ENCODE data around the gene RNASE13.
A peak's percentile ranks its signal among the peaks of the same experiment; 100 is the strongest.

The RNASE13 gene

DNA sequence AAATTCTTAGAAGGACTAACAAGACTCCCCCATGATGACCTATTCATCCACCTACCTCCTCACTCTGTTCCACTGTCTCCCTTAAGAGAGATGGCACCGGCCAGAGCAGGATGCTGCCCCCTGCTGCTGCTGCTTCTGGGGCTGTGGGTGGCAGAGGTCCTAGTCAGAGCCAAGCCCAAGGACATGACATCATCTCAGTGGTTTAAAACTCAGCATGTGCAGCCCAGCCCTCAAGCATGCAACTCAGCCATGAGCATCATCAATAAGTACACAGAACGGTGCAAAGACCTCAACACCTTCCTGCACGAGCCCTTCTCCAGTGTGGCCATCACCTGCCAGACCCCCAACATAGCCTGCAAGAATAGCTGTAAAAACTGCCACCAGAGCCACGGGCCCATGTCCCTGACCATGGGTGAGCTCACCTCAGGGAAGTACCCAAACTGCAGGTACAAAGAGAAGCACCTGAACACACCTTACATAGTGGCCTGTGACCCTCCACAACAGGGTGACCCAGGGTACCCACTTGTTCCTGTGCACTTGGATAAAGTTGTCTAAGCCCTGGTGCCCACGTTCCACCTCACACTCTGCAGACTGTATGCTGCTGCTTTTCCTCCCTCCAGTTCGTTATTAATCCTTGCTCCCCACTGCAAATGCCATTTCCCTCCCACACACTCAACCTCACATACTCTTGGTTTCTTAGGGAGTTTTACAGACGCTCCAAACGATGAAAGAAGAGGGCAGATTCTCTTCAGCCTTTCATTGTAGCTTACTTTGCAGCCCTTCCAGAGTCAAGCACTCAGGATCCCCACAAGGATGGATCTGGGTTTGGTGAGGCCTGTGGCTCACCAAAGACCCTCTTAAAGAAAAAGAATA lies 23.4 kb upstream of the RNASE13 start, which contains the start of gene RNASE8:
TSS of gene RNASE8 (plus strand) at position 20 of the 873 bp plus-strand sequence. CDS start at position 91, 71 bp downstream.
- no peak within 1 kb of the TSS for H3K4me3 Mint-ChIP-seq
- intact Hi-C loops (cut with micrococcal nuclease), result no loop called here
- H3K36me3 Mint-ChIP-seq (ENCODE audit: low read depth), result no peaks in the 10 kb centered on the region
- H3K4me1 Mint-ChIP-seq (ENCODE audit: low read depth), result no peaks in the 10 kb centered on the region
- H3K9me3 Mint-ChIP-seq, result no peaks in the 10 kb centered on the region
- H3K27me3 Mint-ChIP-seq, result peaks cover 18% of the 10 kb centered on the region
- H3K27ac Mint-ChIP-seq, result no peak within 1 kb of the TSS

DNA sequence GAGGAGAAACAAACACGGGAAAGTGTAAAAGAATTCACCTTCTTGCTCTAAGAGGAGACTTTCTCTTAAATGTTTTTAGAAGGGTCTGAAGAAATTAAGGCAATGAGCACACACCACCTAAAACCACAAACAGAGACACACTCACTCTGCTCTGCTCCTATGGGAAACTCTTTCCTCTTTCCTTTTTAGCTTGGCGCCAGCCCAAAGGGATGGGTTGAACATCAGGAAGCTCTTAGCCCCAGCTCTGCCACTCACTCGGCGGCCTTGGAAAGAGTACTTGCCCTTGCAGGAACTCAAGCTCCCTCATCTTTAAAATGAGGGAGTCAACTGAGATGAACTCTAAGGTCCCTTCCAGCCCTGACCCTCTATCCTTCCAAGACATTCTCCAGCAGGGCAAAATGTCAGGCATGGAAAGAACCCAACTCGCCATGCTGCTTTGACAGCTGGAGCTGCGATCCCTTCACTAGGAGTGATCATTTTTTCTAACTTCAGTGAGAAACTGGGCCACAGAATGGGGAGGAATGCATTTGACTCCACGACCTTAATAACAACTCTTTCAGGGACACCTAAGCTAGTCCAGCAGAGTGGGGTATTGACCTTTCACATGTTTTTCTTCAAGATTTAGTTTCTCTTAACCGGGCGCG lies 22.0 kb upstream of the RNASE13 start:
- no peak overlapping the region for H3K27ac Mint-ChIP-seq
- H3K36me3 Mint-ChIP-seq (ENCODE audit: low read depth), result no peaks in the 10 kb centered on the region
- H3K27me3 Mint-ChIP-seq, result peaks cover 15% of the 10 kb centered on the region
- no peaks in the 10 kb centered on the region for H3K4me1 Mint-ChIP-seq (ENCODE audit: low read depth)
- no peak overlapping the region for H3K4me3 Mint-ChIP-seq
- intact Hi-C loops (cut with micrococcal nuclease), result no loop called here
- no peaks in the 10 kb centered on the region for H3K9me3 Mint-ChIP-seq

DNA sequence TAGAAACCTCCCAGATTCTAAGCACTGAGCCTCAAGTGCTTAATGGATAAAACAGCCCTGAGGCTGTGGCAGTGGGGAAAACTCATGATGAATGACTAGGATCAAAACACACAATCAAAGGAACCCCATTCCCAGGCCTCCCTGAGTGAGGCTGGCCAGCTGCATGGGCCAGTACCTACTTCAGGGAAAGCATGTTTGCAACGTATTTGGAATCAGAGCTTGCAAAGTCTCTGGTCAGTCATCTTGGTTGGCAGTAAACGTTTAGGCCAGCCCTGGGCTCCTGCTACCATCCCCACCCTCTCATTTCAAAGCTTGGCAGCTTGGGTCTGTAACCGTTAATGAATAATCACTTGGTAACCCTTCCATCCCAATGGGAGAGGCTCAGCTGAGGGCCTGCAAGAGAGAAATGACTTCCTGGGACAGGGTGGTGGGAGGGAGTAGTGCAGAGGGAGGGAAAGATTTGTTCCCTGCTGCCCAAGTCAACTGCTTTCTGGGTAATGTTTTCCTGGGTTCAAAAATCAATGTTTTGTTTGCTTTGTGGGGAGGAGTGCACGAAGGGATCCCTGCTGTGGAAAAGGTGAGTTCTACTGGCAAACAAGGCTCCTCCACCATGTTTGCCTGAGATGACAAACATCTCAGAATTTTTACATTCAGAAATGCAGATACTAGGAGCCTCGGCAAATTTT lies 21.0 kb upstream of the RNASE13 start:
- Mint-ChIP-seq H3K36me3 (ENCODE audit: low read depth) (no peaks in the 10 kb centered on the region), H3K4me1 (ENCODE audit: low read depth) (peaks cover 3% of the 10 kb centered on the region), H3K27ac (no peak overlapping the region)

DNA sequence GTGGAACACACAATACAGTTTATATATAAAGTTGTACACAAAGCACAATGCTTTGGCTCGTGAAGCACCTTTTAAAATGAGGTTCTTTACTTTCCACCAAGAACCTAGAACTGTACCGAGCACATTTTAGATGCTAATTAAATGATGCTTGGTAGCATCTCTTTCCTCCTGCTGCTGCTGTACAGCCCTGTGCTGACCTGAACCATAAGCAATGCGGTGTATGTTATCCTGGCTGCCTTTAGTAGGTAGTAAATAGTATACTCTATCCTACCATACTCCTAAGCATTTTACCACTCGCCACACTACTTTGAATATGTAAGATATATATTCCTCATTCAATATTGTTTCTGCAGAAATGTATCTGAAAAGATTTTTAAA lies 20.1 kb upstream of the RNASE13 start:
- Mint-ChIP-seq H3K4me1 (ENCODE audit: low read depth) (peaks cover 5% of the 10 kb centered on the region), H3K27ac (no peak overlapping the region), H3K9me3 (no peaks in the 10 kb centered on the region), H3K36me3 (ENCODE audit: low read depth) (no peaks in the 10 kb centered on the region), H3K4me3 (no peak overlapping the region), H3K27me3 (peaks cover 7% of the 10 kb centered on the region)
- intact Hi-C loops (cut with micrococcal nuclease), result no loop called here

More for the DNA sequence above, 21.0 kb upstream of the RNASE13 start:
- Mint-ChIP-seq H3K27me3 (peaks cover 9% of the 10 kb centered on the region), H3K9me3 (no peaks in the 10 kb centered on the region), H3K4me3 (no peak overlapping the region)
- intact Hi-C loops (cut with micrococcal nuclease), result no loop called here

DNA sequence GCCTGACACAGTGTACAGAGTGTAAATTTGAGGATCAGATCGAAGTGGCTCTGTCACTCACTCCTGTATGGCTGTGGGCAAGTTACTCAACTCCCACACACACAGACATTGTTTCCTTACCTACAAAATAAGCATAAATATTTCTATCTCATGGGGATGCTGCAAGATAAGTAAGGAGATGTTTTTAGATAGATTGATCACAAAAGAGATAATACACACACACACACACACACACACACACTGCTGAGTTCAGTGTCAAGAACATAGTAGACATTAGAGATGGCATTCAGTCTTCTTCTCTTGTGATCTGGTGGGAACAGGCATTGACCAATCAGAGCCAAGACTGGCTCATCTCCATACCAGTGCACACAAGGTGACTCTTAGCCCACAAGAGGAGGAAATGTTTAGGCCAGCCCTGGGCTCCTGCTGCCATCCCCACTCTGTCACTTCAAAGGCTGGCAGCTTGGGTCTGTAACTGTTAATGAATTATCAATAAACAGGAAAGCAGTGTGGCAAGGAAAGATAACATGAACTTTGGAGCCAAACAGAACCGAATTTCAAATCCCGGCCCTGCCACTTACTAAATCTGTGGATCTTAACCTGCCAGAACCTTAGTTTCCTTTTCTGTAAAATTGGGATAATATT lies 19.6 kb upstream of the RNASE13 start:
- Mint-ChIP-seq H3K4me3 (no peak overlapping the region), H3K36me3 (ENCODE audit: low read depth) (no peaks in the 10 kb centered on the region), H3K9me3 (no peaks in the 10 kb centered on the region), H3K4me1 (ENCODE audit: low read depth) (peaks cover 5% of the 10 kb centered on the region), H3K27me3 (peaks cover 7% of the 10 kb centered on the region), H3K27ac (no peak overlapping the region)
- intact Hi-C loops (cut with micrococcal nuclease), result no loop called here

DNA sequence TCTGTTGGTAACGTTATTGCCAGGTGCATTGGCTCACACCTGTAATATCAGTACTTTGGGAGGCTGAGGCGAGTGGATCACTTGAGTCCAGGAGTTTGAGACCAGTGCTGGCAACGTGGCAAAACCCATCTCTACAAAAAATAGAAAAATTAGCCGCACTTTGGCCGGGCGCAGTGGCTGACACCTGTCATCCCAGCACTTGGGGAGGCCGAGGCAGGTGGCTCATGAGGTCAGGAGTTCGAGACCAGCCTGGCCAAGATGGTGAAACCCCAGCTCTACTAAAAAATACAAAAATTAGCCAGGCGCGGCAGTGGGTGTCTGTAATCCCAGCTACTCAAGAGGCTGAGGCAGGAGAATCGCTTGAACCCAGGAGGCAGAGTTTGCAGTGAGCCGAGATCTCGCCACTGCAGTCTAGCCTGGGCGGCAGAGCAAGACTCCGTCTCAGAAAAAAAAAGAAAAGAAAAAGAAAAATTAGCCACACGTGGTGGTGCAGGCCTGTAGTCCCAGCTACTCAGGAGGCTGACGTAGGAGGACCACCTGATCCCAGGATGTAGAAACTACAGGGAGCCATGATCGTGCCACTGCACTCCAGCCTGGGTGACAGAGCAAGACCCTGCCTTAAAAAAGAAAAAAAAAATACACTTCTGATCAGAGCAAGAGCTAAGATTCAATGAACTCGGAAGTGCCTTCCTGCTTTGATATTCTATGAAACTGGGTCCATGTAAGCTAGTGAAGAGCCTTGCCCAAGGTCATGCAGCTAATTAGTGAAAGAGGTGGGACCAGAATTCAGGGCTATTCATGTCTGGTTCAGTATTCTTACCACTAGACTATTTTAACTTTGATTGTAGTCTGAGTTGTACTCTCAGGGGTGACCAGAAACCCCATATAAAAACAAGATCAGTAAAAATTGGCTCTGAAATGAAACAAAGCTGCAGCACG lies 18.8 kb upstream of the RNASE13 start:
- Mint-ChIP-seq H3K27ac (no peak overlapping the region), H3K36me3 (ENCODE audit: low read depth) (no peaks in the 10 kb centered on the region), H3K27me3 (peaks cover 7% of the 10 kb centered on the region), H3K4me1 (ENCODE audit: low read depth) (peaks cover 5% of the 10 kb centered on the region), H3K9me3 (no peaks in the 10 kb centered on the region), H3K4me3 (no peak overlapping the region)
- intact Hi-C loops (cut with micrococcal nuclease), result no loop called here

DNA sequence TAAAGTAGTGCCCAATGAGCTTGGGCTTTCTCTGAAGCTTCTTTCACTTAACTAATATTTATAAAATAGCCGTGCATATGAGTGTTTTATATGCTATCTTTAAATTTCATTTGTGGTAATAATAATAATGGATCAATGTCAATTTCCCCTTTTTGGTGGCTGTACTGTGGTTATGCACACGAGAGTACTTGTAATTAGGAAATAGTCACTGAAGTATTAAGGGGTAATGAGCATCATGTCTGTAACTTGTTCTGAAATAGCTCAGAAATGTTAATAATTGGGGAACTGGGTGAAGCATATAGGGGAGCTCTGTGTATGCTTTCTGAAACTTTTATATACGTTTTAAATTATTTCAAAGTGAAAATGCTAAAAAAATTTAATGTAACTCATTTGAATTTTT lies 16.0 kb upstream of the RNASE13 start:
- intact Hi-C loops (cut with micrococcal nuclease), result no loop called here
- Mint-ChIP-seq H3K9me3 (no peaks in the 10 kb centered on the region), H3K36me3 (ENCODE audit: low read depth) (no peaks in the 10 kb centered on the region), H3K27me3 (peaks cover 9% of the 10 kb centered on the region), H3K4me1 (ENCODE audit: low read depth) (peaks cover 5% of the 10 kb centered on the region), H3K27ac (no peak overlapping the region), H3K4me3 (no peak overlapping the region)

DNA sequence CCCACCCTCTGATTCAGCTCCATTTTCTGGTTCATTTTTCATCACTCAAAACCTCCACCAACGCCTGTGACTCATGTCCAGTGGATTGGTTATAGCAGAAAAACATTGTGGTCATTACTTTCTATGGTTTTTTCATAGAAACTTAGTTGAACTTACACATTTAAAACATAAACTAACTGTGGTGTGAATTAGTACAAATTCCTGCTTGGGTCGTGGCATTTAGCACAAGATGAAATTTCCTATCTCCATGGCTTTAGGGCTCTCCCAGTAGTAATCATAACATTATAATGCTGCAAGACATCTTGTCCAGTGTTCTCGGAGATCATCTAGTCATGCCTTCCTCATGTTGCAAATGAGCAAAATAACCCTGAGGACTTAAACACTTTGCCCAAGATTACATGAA lies 14.7 kb upstream of the RNASE13 start:
- peaks cover 9% of the 10 kb centered on the region for H3K4me1 Mint-ChIP-seq (ENCODE audit: low read depth)
- H3K36me3 Mint-ChIP-seq (ENCODE audit: low read depth), result no peaks in the 10 kb centered on the region
- intact Hi-C loops (cut with micrococcal nuclease), result no loop called here
- H3K9me3 Mint-ChIP-seq, result no peaks in the 10 kb centered on the region
- no peak overlapping the region for H3K27ac Mint-ChIP-seq
- H3K27me3 Mint-ChIP-seq, result peaks cover 17% of the 10 kb centered on the region
- H3K4me3 Mint-ChIP-seq, result no peak overlapping the region

DNA sequence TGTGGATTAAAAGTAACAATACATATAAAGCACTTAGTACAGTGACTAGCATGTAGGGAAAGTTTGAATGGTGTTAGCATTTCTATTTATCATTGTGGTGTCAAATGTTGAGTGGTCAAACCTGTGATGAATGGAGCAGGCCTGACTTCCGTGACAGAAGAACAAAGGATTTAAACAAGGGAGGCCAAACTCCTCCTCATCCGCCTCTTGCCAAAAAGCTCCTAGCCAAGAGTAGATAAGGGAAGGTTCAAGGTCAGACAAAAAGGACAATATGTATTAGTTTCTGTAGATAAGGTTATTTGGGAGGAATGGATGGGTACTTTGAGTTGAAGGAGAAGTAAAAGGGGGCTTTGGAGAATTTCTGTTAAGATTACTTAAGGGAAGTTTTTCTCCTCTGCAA lies 14.0 kb upstream of the RNASE13 start:
- intact Hi-C loops (cut with micrococcal nuclease), result no loop called here
- Mint-ChIP-seq H3K9me3 (no peaks in the 10 kb centered on the region), H3K4me3 (no peak overlapping the region), H3K36me3 (ENCODE audit: low read depth) (no peaks in the 10 kb centered on the region), H3K4me1 (ENCODE audit: low read depth) (peaks cover 14% of the 10 kb centered on the region), H3K27ac (no peak overlapping the region), H3K27me3 (peaks cover 19% of the 10 kb centered on the region)

DNA sequence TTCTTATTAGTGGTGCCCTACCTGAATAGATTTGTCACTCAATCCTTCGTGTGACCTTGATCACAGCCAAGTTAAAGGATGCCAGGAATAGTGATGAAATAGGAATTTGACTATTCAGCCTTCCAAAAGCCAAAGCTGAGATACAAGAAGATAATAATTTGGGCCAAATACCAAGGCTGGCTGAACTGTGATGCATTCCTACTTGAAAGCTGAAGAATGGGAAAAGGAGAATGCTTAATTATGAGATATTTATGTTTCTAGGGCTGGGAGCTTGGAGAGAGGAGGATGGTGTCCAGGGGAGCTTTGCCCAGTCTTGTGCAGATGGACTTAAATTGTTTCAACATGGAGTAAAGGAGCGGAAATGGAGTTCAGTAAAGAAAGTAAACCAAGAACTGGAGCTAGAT lies 12.8 kb upstream of the RNASE13 start:
- intact Hi-C loops (cut with micrococcal nuclease), result no loop called here
- Mint-ChIP-seq H3K27me3 (peaks cover 29% of the 10 kb centered on the region), H3K9me3 (no peaks in the 10 kb centered on the region), H3K36me3 (ENCODE audit: low read depth) (no peaks in the 10 kb centered on the region), H3K4me1 (ENCODE audit: low read depth) (peaks cover 25% of the 10 kb centered on the region), H3K4me3 (no peak overlapping the region), H3K27ac (no peak overlapping the region)

DNA sequence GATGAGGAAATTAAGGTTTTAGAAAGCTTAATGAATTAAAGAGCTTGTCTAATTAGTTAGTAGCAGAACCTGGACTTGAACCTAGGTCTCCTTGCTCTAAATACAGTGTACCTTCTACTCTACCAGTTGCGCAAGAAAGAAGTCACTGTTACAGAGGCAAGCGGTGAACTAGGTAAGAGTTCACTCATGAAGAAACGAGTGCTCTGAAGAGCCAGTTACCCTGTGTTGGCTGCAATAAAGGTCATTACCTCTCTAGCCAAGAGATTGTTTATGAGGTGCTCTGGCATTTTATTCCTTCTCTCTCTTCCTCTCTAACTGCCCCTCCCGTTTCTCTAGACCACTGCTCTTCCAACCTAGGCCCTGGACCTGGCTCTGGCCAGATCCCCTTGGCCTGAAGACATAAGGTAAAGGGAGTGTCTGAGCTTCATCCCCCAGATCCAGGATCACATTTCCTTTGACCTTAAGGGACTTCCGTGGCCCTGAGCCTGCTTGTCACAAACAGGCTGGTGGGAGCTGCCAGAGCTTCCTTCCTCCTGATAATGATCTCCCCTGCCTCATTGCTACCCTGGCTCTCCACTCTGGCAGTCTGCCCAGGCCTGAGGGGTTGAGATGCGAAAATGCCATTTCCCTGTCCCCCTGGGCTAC lies 9.5 kb upstream of the RNASE13 start:
- no peaks in the 10 kb centered on the region for H3K36me3 Mint-ChIP-seq (ENCODE audit: low read depth)
- peaks cover 33% of the 10 kb centered on the region for H3K4me1 Mint-ChIP-seq (ENCODE audit: low read depth)

DNA sequence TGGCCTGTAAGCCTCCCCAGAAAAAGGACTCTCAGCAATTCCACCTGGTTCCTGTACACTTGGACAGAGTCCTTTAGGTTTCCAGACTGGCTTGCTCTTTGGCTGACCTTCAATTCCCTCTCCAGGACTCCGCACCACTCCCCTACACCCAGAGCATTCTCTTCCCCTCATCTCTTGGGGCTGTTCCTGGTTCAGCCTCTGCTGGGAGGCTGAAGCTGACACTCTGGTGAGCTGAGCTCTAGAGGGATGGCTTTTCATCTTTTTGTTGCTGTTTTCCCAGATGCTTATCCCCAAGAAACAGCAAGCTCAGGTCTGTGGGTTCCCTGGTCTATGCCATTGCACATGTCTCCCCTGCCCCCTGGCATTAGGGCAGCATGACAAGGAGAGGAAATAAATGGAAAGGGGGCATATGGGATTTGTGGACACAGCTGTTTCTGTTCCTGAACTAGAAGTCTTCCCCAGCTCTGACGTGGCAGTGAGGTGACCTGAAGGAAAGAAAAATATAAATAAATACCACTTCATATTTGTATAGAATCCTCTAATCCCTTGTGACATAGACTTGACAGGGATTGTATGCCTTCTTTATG lies 8.9 kb upstream of the RNASE13 start:
- no peaks in the 10 kb centered on the region for H3K9me3 Mint-ChIP-seq
- H3K4me1 Mint-ChIP-seq (ENCODE audit: low read depth), result peaks cover 37% of the 10 kb centered on the region
- no peaks in the 10 kb centered on the region for H3K36me3 Mint-ChIP-seq (ENCODE audit: low read depth)
- peaks cover 29% of the 10 kb centered on the region for H3K27me3 Mint-ChIP-seq
- H3K4me3 Mint-ChIP-seq, result no peak overlapping the region
- intact Hi-C loops (cut with micrococcal nuclease), result no loop called here
- H3K27ac Mint-ChIP-seq, result no peak overlapping the region

More for the DNA sequence above, 9.5 kb upstream of the RNASE13 start:
- Mint-ChIP-seq H3K4me3 (no peak overlapping the region), H3K27me3 (peaks cover 31% of the 10 kb centered on the region), H3K27ac (peak overlapping the region; percentile 23), H3K9me3 (no peaks in the 10 kb centered on the region)
- intact Hi-C loops (cut with micrococcal nuclease), result no loop called here

All from dendritic cell treated with granulocyte-macrophage colony-stimulating factor and Interleukin-4, amounts not matched to agents 40 ng/mL and 50 ng/mL, for 4 days (primary cell).